Putamen (tissue), 1 donor: Measurements from ENCODE around the gene P2RX3.
"Not testable (repeated sequence)": the region's sequence is repeated elsewhere in the genome, so short reads cannot be mapped to it uniquely, and the experiment has no call there.

Source experiments
- DNase-seq: peaks from one replicate; pipeline ENCODE4 v3.0.0-alpha.2; 2016; ENCODE audit warnings: low spot score

Gene P2RX3

DNA sequence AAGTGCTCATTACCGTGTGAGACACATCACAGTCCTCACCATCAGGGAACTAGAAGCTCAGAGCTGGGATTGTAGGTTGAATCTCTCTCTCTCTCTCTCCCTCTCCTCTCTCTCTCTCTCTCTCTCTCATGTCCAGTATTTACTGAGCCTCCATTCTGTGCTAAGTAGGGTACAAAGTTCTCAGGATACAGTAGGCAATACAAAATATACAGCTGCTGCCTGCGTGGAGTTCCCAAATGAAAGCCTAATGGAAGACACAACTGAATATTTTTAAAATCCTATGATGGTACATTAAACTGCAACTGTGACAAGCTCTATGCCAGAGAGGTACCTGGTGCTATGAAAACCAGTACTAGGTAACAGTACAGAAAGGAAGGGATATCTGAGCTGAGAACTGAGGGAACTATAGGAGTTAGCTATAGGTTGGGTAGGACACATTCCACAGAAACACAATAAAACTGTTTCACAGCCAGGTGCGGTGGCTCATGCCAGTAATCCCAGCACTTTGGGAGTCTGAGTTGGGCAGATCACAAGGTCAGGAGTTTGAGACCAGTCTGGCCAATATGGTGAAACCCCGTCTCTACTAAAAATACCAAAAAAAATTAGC, 61.9 kb downstream of the P2RX3 start:
- no peak for DNase-seq

DNA sequence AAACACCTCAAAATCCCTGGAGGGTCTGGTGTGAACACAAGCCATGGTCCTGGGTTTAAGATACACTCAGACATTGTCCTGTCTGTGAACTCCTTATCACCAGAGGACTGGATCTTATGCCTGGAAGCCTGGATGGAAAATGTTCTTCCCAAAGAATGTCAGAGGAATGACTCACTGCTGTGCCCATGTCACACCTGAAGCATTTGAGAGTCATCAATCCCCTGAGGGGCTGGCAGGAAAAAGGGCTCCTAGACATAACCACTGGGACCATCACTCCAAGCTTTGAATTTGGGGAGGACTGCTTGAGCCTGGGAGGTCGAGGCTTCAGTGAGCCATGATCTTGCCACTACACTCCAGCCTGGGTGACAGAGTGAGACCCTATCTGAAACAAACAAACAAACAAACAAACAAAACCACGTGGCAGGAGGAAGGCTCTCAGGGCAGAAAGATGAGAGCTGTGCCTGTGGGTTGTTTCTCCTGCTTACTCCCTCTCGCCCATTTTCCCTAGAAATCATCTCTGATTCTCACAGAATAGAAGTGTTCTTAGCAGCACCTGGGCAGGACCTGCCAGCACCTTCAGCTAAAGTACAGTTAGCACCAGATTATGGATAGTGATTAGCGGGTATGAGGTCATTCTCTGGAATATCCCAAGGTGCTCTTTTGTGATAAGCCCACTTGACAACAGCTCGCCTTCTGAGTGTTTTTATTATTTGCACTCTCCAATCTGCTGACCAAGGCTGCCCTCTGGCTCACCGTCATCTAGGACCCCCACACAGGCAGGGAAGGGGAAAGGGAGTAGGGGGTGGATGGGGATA, 64.2 kb downstream of the P2RX3 start:
- DNase-seq = no peak

DNA sequence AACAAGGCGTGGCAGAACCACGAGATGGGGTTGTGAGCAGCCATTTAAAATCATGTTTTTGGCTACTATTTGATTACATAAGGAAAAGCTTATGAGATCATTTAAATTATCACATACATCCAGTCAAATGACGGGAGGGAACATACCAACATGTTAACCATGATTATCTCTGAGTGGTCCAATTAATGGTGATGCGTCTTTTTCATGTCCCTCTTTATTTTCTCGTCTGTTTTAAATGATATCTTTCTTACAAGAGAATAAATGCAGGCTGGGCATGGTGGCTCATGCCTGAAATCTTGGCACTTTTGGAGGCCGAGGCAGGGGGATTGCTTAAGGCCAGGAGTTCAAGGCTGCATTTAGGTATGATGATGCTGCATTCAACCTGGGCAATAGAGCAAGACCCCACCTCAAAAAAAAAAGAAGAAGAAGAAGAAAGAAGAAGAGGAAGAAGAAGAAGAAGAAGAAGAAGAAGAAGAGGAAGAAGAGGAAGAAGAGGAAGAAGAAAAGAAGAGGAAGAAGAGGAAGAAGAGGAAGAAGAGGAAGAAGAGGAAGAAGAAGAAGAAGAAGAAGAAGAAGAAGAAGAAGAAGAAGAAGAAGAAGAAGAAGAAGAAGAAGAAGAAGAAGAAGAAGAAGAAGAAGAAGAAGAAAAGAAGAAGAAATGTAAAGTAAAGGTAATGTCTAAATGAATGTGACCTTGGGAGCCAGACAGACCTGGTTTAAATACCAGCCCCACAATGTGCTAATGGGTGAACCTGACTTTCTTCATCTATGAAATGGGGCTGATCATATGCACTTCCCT, 65.0 kb downstream of the P2RX3 start:
- not testable (repeated sequence) for DNase-seq

DNA sequence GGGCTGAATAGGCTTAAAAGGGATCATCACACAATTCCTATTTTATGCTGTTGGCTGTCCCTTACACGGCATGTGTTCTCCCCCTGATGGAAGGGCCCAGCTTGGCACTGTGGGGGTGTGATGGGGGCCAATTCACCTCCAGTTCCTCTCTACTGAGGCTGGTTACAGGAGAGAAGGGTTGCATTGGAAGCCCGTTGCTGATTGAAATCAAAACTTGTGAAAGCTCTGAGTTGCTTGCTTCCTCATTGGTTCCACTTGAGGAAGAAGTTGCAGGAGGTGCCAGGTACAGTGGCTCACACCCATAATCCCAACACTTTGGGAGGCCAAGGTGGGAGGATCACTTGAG, 65.6 kb downstream of the P2RX3 start:
- no peak for DNase-seq

DNA sequence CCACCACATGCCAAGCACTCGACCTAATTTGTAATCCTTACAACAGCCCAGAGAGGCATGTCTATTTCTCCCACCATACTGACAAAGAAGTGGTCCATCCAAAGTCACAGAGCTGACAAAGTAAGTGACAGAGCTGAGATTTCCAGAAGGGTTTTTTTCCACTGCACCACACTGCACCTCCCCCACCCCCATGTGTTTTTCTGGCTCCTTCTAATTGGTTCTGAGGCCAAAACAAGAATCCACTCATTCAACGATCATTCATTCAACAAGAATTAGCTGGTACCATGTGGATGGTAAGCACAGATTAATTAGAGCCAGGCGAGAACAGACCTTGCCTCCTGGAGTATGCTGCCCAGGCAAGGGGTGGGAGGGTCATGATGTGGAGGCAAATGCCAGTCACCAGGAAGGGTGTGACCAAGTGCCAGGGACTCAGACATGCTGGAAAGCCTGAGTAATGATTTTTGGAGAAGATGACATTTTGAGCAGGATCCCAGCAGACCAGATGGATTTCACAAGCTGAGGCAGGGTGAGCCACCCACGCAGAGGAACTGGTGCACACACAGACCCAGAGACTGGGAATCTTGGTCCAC, 67.2 kb downstream of the P2RX3 start:
- DNase-seq = no peak

DNA sequence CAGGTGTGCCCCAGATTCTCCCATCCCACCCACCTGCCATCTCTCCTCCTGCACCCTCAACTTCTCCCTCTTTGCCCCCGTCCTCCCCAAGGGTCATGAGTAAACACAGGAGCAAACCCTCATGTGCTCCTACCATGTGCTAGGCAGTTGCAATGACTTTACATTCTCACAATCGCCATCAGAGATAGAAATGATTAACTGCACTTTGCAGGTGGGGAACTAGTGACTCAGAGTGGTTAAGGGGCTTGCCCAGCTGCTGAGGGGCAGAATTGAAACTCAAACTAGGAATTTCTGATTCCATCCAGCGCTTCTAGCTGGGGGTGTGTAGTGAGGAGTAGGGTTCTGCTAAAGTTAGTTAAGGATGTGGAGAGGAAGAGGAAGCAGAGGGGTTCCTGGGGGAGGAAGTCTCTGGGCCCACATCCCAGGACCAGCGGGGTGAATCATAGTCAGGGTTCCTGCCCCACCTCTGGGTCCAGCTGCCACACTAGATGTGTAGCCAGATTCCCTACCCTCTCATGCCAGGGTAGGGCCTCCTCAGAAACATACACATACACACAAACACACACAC, 68.3 kb downstream of the P2RX3 start:
- no peak for DNase-seq

DNA sequence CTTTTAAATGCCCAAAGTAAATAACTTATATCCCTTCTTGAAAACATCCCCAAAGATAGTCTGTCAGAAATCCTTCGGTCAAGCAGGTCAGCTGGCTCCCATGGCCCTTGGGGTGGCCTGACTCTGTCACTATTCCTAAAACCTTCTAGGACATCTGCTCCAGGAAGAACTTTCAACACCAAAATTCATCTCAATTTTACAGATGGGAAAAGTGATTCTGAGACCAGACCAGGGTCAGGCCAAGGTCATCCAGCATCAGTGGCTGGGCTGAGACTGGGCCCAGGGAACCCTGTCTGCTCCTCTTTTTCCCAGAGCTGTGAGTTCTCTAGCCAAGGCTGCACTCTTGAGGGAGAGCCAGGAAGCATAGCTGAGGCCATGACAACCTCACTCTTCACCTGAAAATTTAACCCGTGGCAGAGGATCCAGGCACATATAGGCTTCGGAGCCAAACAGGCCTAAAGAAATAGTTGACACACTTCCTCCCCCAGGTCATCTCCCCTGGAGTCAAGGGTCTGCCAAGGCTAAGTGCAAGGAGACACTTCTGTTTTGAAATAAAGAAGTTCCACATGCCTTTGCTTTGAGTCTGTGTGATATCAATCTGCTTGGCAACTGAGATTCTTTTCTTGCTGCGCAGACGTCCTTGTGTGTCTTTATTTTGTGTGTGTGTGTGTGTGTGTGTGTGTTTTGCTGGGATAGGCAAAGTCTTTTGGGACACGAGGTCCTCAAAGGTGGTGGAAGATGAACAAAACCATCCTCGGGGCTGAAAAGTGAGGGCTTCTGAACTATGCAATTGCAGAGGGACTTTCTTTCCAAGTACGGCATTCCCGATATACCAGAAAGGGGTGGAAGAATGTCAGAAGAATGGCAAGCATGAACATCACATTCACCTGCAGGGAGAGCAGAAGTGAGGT, 69.1 kb downstream of the P2RX3 start:
- DNase-seq = no peak

DNA sequence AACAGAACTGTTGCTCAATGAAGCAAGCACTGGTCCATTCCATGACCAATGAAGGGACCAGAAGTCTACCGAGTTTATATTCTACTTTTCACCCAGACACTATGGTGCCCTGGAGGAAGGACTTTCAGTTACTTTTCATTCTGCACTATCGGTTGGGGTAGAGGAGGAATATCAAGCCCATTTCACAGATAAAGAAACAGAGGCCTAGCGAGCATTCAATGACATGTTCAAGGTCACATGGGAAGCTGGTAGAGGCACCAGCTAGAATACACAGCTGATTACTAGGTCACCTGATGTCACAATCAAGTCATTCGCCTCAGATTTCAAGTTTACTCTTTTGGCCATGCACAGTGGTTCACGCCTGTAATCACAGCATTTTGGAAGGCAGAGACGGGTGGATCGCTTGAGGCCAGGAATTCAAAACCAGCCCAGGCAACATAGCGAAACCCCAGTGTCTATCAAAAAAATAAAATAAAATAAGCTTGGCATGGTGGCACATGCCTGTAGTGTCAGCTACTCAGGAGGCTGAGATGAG, 69.9 kb downstream of the P2RX3 start:
- no peak for DNase-seq

DNA sequence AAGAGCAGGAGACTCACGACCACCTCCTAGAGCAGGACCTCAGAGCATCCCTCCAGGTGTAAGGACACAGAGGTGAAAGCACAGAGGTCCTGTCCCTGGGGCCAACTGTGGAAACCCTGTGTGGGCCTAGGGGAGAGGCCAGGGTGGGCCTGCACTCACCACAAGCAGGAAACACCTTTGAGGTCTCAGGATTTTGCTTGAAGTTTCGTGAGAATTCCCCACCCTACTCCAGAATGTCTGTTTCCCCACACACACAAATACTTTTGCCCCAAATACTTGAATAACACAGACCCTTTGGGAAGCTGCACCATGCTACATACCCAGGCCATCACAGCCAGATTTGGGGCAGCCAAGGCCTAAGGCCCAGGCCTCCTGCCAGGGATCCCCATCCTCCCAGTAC, 70.6 kb downstream of the P2RX3 start:
- no peak for DNase-seq

DNA sequence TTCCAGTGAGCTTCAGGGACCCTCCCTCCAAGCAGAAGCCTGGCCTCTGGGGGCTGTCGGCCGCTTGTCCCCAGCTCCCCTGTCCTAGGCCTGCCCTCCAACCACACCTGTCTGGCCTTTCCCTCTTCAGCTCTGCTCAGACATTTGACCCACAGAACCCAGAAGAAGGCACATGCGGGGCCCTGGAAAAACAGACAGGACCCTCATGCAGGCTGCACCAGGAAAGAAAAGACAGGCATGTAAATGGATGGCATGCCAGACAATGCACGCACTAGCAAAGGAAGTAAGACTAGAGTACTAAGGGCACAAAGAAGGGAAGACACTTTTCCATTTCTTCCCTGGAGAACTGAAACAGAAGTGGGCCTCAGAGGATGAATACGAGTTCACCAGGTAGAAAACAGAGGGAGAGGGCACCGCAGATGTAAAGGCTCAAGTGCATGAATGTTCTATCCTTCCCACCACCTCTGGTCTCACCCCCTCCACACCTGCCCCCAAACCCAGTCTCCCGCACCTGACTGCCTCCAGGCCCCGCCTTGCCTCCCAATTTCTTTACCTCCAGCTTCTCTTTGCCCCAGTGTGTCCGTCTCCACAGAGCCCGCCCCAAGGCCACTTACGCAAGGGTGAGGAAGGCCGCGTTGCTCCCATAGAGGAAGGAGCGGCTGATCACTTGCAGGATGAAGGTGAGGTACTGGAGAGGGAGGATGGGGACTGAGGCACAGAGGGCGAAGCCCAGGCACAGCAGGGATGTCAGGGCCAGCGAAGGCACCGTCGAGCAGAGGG, 71.4 kb downstream of the P2RX3 start:
- DNase-seq = no peak

DNA sequence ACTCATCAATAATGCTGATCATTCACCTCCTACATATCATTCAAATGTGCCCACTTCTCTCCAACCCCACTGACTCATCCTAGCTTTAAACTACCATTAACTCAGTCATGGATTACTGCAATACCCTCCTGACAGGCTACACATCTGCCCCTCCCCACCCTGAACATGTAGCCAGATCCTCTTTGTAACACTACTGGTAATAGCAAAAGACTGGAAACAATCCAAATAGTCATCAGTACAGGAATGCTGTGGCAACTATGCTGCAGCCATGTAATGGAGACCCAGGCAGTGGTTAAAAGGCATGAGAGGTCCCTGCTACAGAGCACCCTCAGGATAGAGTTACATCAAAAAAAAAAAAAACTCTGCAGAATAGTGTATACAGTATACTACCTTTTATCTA, 72.1 kb downstream of the P2RX3 start:
- DNase-seq = no peak

DNA sequence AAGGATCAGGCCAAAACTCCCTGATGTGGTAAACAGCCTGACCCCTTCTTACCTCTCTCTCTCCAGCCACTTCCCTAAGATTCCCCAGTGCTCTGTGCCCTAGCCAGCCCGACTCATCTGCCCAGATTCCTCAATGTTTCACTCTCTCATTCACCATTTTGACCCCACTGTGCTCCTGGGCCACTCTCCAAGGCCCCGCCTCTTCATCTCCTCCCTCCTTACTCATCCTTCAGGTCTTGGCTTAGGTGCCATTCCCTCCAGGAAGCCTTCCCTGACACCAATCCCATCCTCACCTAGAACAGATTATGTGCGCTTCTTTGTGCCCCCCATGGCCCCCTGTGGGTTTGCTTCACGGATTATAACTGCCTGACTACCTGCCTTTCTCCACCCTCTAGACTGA, 75.5 kb downstream of the P2RX3 start:
- DNase-seq = no peak

DNA sequence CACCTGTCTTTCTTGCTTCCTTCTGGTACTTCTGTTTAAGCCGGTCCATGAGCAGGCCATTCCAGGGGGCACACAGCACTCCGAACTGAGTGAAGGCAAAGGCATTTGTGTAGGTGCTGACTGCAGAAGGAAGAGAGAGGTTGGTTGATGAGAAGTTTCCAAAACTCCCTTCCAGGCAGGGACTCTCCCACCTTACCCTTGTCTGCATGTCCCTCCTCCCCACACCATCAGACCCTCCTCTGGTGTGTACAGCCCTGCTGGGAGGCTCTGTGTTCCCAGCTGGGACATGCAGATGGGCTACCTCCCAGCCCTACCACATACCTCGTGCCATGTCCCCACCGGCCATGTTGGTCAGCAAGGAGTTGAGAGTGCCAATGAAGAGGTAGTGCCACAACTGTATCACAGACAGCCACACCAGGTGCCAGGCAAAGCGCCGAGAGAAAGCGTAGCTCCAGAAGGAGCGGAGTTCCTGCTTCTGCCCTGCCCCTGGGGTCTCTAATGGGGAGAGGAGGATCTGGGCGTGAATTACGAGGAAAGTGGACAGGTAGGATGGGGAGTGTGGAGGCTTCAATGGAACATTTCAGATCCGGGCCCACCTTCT, 76.6 kb downstream of the P2RX3 start:
- no peak for DNase-seq

DNA sequence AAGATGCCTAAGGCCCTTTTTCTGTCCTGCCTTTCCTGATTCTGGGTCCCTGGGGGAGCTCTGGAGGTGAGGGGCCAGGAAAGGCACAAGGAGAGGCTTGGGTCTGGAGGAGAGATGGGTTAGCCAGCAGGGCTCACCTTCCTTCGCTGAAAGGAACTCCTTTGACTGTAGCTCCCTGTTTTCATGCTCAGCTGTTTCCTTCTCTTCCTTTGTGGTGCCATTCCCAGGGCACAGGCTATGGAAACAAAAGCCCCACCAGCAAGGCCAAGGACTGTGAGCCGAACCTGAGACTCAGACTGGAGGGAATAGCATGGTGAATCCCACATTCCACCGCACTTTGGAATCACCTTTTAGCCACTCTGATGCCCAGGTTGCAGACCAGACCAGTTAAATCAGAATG, 78.3 kb downstream of the P2RX3 start:
- no peak for DNase-seq

DNA sequence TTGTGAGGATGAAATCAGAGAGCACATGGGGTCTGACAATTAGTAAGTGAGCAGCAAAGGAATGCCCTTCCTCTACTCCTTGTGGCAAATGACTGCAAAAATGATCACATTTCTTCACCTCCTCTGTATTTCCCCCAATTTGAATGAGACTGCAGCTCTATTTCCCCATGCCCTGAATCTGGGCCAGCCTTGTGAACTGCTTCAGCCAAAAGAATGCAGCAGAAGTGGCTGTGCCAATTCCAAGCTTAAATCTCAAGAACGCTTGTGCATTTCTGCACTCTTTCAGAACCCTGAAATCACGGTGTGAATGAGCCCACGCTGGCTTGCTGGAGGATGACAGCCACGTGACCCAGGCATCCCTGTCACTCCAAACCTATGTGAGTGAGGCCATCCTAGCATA, 78.9 kb downstream of the P2RX3 start:
- no peak for DNase-seq

DNA sequence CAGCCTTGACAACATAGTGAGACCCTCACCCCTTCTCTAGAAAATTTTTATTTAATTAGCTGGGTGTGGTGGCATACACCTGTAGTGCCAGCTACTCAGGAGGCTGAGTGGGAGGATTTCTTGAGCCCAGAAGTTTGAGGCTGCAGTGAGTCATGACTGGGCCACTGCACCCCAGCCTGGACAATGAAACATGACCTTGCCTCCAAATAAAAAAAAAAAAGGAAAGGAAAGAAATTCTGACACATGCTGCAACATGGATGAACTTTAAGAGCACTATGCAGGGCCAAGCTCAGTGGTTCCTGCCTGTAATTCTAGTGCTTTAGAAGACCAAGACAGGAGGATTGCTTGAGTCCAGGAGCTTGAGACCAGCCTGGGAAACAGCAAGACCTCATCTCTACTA, 80.0 kb downstream of the P2RX3 start:
- DNase-seq = no peak

DNA sequence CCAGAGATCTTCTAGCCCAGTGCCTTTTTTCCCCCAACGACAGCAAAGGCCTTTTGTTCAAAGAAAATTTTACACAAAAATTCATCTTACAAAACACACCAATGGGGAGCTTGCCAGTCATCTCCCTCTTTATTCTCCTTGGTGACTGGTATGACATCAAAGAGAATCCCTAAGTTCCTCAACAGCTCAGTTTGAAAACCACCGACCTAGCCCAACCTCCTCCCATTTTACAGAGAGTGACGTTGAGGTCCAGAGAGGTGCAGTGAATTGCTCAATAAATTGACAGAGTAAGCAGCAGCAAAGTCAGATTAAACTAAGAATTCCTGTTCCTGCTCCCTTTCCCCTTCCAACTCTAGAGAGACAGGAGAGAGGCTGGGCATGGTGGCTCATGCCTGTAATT, 81.0 kb downstream of the P2RX3 start:
- DNase-seq = no peak

DNA sequence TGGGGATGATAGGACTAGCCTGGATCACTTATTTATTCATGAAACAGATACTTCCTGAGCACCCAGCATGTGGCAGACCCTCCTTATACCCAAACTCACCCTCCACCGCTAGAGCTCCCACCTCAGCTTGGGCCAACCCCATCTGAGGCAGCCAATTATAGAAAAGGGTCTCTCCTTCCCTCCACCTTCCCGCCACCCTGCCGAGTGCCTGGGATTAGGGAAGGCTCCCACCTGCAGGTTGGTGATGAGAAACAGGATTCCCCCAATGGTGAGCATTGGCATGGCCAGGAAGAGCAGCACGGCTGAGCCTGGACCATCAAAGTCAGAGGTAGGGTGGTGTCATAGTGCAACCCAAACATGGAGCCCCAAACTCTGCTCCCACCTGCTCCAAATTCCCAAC, 82.9 kb downstream of the P2RX3 start:
- no peak for DNase-seq

DNA sequence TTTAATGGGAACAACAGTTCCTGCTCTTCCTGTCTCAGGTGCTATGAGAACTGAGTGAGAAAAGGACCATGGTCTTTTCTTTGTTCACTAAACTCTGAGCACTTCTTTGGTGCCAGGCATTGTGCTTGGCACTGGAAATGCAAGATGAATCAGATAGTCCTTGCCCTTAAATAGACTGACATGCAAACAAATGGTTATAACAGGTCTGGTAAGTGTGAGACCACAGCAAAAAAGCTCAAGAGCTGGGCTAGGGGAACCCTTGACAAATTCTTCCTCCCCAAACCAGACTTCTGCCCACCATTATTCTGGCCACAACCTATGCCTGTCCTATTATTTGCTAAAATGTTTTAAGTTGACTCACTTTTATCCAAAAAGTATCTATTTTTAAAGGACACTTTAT, 83.7 kb downstream of the P2RX3 start:
- no peak for DNase-seq
